Brain pericyte (primary cell): ENCODE results near the gene TSPO2.
A peak's percentile ranks its signal among the peaks of the same experiment; 100 is the strongest.

Experiments
- DNase-seq: peaks from one replicate; pipeline ENCODE4 v3.0.0-alpha.2; 2012; ENCODE audit warnings: low read depth, low spot score

The TSPO2 gene

DNA sequence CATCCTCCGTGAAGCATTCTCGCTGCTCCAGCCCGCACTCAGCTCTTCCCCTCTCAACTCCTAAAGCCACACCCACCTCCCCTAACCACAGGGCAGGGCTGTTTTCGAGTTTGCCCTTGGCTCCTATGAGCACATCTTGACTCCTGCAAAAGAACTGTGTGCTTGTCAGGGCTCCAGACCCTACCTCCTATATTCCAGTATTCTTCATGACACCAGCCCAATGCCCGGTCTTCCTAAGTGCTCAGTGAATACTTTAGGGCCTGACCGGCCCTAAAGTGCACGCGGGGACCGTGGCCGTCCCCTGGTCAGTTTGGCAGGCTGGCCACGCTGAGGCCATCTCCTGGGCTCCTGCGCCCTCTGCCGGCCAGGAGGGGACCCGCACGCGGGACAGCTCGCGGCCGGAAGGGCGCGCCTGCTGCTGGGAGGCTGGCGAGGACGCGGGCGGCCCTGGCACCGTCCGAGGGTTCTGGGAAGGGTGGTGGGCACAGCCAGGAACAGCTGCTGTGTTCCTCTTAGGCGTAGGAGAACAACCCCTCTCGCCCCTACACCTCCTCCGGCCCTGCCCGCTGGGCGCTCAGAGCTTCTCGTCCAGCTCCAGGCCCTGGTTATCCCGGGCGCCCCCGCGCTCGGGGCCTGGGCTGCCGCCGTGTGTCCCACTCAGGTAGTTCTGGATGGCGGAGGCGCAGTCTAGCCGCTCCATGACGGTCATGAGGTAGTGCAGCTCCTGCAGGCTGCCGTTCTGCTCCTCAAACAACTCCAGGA lies 14.3 kb upstream of the TSPO2 start:
- peak; percentile 21 for DNase-seq

DNA sequence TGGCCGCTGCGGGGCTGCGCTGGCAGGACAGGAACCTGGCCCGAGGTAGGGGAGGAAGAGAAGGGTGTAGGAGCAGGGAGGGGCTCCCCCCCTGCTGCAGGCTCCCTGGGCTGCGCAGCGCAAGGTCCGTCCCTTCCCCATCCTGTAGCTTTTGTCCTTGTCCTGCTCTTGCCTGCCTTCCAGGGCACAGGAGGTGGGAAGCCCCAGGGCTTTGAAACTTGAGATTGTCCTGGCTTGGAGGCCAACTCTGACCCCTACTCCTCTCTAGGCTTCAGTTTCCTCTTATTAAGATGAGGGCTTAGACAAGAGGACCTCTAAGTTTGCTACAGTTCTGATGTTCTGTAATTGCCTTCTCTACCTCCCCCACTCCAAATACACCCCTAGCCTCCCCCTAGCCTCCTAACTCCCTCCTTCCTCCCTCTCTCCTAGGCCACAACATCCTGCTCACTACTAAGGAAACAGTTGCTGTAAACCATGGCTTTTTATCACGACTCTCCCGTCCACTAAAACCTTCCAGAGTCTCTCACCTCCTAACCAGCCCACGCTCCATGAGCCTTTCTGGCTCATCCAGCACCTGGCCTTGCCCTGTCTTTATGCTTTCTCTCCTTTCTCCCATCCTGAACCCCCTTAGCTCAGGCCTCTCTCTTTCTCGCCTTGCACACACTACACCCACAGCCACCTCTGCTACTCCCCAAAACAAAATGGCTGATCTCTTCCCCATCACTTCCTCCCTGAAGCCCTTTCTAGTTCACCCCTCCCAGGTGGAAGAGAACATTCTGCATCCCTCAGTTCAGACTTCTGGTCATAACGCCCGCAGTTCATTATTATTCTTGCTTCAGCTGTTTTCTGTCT lies 13.5 kb upstream of the TSPO2 start:
- DNase-seq = no peak

DNA sequence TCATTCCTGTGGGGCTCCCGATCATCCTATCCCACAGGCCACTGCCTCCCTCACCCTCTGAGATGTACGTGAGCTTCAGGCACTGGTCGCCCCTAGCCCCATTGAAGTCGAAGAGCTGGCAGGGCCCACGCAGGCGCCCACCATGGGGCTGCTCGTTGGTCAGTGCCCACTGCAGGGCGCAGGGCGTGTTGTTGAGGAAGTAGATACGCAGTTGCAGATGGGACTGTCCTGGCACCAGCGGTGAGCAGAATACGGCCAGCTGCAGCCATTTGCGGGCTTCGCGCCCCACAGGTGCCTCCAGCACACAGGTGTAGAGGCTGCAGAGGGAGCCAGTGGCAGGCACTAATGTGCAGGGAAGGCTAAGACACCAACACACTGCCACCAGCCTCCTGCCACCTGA lies 9.4 kb upstream of the TSPO2 start:
- no peak for DNase-seq

DNA sequence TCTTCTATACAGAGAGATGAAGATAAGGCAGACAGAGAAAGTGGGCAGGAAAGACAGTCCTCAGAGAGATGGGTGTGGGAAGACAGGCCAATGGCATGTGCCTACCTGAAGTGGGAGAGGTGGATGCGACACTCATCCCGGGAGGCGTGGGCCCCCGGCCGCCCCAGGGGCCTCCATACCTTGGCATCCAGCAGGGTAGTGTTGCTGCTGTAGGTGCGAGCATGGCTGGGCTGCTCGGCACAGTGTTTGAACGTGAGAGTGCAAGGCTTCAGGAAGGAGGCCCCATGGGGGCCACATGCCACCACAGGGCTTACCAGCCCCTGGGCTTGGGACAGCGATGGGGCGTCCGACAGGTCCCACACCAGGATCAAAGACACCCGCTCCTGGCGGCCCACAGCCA lies 8.5 kb upstream of the TSPO2 start:
- no peak for DNase-seq

DNA sequence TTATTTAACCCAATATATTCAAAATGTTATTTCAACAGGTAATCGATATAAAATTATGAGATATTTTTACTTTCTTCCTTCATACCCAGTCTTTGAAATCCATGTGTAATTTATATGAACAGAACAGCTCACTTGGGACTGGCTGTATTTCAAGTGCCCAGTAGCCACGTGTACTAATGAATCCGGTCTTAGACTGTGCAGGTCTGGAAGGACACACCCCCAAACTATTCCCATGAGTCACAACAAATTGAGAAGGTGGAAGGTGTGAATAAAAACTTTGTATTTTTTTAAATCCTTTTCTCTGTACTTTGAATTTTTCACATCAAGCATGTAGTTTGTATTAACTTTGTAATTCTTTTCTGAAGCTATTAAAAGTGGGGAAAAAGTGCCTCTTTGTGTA lies 6.1 kb upstream of the TSPO2 start:
- DNase-seq = no peak

DNA sequence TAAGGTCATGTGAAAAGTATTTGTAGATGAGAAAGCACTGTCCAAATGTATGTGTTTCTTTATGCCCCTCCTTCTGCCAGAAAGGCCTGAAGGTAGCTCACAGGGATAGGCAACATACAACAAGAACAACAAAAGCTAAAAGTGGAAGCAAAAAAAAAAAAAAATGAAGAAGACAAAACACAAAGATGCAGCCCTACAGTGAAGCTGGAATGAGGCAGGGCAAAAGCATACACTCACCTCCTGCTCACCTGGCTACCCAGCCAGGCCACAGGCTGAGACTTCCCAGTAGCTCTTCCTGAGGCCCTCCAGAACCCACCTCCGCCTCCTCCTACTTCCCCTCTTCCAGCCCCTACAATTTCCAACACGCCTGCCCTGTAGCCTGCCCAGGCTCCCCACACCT lies 5.7 kb upstream of the TSPO2 start:
- no peak for DNase-seq

DNA sequence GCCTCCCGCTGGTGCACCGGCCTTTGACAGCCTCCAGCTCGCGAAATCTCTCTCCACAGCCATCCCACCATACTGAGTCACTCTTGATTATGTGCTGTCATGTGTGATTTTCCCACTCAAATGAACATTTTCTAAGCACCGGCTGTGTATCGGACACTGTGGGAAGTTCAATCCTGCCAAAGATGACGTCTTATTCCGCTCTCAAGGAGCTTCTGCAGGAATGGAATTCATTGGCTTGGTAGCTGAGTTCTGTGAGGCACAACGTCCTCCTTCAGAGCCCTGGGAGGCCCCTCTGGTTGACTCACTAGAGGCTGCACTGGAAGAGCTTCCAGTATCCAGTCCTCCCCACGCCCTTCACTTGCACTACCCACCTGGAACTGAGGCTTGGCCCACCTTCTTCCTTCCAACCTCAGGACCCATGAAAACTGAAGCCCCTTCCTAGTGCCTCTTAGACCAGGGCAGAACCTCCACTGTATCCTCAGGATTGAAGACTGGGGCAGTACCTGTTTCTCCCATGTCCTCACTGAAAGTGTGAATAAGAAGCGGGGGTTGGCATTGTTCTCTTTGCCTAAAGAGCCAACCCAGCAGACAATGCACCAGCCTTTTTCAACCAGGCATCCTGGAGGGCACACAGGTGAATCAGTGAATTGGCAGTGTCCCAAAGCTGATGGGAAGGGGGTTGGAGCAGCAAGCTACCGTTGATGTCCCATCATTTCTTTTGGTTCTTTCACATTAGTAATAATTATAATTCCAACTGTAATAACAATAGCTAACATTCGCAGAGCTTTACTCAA lies 5.0 kb upstream of the TSPO2 start:
- DNase-seq = no peak

DNA sequence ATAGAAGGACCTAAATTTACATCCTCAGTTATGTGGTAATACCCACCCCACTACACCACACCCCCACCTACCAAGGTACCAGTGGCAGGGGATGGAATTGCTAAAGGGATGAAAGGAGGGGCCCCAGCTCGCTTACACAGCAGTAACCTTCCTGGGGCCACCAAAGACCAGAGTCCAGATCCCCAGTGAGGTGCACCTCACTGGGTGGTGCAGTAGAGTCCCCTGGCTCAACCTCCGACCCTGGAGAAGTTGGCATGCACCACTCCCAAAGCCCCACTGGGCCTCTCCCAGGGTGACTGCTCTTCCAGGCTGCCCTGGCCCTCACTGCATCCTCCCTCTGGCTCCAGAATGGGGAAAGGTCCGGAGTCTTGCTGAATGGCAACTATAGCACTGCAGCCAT lies 4.1 kb upstream of the TSPO2 start:
- no peak for DNase-seq

DNA sequence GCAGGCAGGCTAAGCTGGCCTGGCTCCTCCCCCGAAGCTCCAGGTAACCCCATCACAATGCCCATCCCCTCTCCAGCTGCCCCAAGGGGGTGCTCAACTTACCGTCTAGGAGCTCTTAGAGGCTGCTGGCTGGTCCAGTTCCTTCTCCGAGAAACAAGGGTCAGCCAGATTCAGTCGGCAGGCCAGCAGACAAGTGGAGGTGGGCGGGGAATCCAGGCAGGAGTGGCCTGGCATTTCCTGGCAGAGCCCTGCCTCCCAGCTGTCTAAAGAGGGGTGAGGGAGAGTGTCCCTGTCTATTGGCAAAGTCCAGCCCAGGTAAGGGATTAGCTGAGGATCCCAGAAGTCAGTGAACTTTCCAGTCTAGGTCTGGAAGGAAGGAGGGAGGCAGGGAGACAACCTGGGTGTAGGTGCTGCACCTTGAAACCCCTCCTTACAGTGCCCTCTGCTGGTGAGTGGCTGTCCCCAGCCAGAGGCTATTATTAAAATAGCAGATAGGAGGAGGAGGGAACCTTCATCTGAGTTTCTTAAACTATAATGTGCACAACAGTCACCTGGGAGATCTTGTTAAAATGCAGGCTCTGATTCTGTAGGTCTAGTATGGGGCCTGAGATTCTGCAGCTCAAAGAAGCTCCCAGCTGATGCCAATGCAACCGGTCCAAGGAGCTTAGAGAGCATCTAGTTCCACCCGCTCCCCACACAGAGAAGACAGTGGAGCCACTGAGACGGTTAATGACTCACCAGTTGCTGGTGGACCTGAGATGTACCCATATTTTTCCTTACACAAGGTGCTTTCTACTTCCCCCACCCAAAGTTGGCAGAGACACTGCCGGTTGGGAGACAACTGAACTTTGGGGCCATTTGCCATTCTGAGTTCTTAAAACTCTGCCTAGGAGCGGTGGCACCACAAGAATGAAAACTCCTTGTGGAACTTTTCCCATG lies 2.9 kb upstream of the TSPO2 start, which contains the start of gene UNC5CL:
Gene UNC5CL (minus strand): TSS at position 162 of the 939 bp plus-strand sequence. CDS start 4,147 bp downstream, outside the sequence.
- DNase-seq = no peak

DNA sequence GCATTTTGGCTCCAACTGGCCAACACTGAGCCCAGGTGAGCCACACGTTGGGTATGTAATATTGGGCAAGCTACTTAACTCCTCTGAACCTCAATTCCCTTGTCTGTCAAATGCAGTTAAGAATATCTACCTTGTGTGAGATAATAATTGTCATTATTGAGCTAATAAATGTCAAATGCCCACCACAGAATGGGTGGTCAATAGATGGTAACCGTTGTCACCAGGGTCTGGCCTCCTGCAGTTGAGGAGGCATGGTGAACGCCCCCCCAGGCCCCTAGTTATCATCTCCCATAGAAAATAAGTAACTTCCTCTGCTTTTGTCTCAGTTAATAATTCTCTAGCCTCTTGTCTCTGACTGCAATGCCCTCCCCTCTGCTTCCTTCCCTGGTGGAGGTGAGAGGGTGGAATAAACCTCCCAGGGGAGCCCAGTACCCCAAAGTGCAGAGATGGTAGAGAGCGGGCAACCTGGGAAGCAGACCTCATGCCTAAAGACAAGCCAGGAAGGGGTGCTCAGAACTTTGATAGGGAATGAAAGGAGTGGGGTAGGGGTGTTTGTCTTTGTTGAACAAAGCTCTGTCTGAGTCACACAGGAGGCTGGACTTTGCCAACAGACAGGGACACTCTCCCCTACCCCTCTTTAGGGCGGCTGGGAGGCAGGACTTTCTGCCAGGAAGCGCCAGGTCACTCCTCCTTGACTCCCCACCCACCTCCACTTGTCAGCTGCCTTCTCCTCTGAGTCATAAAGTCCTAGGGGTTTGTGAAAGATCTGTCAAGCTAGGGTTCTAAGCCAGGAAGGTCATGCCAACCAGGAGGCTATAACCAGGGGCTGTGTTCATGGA lies 1.9 kb upstream of the TSPO2 start:
- no peak for DNase-seq

DNA sequence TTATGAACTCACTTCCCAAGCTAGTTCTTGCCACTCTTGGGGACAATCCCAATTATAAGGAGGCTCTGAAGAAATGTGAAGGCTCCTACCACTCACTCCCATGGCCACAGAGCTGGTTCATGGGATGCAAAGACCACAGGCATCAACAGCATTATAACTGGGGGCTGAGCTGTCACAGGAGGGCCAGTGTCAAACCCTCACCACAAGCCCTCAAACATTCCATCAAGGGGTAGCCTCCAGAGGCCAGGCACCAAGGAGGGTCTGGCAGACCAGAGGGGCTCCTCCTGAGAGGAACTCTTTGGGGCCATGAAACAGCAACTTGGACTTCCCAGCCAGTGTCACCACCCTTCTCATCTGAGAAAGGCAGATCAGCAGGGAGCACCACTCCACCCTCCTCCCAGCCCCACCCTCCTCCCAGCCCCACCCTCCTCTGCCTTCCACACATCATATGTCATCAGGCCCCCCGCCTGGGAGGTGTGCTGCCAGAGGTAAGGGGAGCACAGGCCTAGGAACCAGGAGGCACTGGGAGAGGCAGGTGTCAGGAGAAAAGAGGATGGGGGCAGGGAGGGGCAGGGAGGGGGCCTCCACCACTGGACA lies 1.2 kb upstream of the TSPO2 start:
- DNase-seq = no peak

DNA sequence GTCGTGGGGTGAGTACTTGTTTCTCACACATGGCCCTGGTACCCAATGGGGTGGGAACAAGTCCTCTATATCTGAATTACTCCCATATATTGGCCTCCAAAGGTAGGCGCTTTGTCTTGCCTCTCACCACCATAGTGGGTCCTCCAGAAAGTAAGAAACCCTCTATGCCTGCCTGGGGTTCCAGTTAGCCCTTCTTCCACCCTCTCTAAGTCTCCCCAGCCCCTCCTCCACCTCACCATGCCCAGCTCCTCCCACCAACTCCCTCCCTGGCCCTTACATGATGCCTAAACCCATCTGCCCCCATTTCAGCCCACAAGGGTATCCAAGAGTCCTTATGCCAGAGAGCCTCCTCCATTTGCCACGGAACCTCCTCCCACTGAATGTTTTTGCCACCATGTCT lies 884 bp downstream of the TSPO2 start:
- DNase-seq = no peak

DNA sequence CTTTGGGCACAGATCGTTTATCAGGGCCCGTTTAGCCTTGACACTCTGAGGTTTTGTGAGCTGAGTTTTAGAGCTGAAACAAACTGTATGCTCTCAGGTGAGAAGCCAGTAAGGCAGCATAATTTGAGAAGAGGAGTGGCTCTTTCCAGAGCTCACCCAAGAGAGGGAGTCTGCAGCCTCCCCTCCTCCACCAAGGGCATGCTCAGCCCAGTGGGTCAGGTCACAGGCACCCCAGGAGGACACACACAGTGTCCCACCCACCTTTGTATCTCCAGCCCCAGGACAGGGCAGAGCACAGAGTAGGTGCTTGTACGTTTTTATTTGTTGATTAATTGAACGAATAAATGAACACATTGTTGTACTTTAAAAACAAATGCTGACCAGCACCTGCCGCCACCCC lies 3.4 kb downstream of the TSPO2 start:
- DNase-seq = no peak

DNA sequence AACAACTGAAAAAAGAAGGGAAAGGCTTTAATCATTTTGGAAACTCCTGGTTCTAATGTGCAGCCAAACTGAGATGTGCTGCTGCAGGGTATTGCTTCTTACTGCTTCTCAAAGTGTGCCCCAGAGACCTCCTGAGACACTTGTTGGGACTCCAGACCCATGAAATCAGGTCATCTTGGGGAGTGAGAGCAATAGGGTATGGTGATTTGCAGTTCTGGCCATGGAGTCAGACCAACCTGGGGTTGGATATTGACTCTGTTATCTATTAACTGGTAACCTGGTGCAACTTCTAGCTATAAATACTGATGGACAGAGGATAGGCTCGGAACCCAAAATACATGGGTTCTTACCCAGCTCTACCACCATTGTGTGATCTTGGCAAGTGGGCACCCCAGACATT lies 3.8 kb downstream of the TSPO2 start:
- DNase-seq = no peak

DNA sequence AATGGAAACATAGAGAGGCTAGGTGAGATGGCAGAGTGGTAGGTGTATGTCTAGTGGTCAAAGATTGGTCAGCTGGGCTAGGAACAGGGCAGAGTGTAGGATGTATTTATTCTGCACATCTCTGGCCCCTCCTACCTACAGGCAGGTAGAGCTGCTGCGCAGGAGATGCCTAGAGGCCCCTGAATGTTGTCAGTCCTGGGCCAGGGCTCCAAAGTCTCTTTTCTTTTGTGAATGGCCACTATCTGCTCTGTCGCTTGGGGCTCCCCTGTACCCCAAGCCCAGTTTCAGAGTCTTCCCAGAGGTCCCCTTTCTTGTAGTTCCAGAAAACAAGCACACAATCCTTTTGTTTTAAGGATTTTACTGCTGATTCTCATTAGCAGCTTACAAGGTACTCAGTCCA lies 5.0 kb downstream of the TSPO2 start:
- no peak for DNase-seq

DNA sequence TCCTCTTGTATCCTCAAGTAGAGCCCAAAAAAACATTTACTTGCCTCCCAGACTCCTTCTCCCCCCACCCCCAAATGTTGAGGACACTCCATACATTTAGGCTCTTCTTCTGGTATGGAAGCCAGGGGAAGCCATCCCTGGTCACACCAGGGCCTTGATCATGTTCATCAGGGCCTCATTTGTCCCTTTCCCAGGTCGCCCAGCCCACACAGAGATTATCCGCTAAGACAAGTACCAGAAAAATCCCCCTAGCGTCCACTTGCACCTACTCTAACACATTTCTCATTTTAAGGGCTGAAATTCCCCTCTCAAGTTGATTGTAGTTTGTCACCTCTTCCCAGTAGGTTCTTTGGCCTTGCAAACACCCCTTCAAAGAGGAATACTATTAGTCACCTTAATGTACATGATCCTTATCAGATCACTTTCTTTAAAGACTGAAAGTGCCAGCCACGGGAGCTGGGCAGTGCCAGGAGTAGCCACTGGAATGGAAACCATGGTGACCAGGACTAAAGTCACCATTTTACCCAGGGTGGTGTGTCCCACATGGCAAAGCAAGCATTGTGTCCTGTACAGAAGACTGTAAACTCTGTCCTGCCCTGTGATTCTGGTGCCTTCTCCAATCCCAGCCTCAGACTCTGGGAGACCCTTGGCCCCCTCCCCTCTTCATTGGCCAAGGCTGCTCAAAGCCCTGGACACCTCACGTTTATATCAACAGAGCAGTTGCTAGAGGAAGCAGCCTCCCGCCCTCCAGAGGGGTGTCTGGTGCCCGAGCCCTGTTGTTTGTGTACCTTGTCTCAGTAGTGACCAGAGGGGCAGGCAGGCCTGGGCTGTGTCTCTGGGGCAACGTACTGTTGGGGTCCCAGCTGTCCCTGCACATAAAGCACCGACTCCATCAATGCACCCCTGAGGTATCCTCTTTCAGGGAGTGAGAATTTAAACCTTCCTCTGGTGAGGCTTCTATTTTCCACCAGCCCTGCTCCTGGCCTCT lies 5.8 kb downstream of the TSPO2 start:
- DNase-seq = no peak

DNA sequence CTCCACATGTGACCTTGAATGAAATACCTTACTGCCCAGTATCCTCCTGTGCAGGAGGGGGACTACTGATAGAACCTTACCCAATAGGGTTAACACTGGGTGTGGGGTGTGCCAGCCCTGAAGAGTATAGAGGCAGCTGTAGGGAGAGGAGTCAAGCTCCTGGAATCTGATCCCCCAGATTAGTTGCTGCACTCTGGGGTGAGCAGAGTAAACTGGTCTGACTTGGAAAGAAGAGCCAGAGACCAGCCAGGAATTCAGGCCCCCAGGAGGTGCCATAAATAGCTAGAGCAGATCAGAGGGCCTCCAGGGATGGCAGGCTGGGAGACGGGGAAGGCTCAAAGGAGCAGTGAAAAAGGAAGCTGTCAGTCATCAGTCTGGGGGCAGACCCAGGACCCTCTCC lies 7.3 kb downstream of the TSPO2 start:
- no peak for DNase-seq

DNA sequence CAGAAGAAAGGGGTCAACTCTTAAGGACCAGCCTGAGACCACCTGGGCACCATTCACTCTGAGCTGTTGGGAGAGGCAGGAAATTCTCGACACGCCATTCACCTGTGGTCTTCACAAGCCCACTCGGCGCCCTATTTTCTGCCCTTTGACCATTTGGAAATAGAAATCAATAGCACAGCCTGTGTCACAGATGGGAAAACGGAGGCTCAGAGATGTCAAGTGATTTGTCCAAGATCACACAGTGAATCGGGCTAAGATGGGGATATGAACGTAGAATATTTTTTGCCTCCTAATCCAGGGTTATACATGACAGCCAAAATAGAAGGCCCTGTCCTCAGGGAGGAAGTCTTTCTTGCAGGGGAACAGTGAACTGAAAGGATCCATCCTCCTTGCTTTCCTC lies 7.7 kb downstream of the TSPO2 start:
- no peak for DNase-seq

DNA sequence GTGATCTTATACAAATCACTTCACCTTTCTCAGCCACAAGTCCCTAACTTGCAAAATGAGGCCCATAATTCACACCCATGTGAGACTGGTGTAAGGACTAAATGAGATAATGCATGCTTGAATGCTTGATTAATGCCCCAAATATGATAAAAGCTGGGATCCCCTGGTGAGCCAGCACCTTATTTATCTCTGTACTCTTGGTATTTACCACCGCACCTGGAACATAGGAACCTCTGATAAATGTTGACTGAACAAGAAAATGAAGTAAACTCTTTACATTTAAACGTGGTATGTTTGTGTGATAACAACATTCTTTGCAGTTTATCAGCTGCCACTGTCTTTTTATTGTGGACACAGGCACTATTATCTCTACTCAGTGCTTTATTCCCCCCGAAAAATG lies 8.3 kb downstream of the TSPO2 start:
- DNase-seq = no peak
